Activated effector memory CD4-positive, alpha-beta T cell treated with anti-CD3 and anti-CD28 coated beads, Interleukin-2, amount 50 U/mL, for 16 hours (primary cell): Measurements from ENCODE around the gene CBR1.
"Not testable (repeated sequence)": the region's sequence is repeated elsewhere in the genome, so short reads cannot be mapped to it uniquely, and the experiment has no call there.

Source experiments
- DNase-seq: peaks from one replicate; pipeline ENCODE4 v3.0.0-alpha.2; 2020

The CBR1 gene

DNA sequence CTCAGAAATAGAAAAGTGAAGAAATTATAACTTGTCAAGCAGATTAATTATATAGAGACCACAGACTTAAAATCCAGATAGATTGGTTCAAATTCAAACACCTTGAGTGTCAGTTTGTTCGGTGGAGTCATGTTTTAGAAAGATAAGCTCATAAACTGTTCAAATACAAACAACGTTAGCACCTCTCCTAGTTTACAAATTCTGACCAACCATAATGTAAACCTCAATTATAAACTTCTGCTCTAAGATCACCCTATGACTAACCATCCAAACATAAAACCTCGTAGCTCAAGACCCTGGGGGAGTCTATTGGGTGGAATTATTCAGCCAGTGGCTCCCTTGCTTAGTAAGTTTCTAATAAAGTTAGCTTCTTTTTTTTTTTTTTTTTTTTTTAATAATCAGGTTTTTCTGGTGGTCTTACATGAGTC lies 12.4 kb downstream of the CBR1 start:
- DNase-seq, result no peak

DNA sequence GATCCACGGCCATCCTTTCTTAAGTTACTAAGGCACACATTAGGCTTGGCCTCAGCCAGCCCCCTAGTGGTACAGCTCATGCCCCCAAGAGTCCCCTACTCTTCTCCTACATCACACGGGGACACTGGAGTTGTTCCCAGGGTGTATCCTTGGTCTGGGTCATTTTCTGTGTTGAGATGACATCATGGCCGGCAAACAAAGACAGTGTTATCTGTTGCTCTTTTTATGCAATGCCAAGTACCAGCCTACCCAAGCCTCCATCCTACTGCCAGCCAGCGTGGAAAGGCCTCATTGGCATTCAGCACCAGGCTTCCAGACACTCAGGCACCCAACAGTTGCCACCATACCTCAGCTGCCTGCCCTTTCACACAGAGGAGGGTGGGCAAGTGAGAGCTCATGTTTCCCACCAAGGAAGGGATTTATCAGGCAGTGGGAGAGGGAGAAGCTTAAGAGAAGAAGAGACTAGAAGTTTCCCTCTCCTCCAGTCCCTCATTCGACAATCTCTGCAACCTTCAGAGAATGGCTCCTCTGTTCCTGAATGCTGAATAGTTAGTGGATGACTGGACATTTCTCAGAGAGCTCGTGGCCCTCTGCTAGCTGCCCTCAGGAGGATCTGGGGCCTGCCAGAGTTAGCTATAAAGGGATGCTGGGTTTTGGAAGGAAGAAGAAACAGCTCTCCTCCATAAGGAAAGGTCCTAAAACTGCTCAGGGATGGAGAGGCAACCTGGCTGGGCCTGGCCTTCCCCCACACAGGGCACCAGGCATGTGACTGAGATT lies 17.7 kb downstream of the CBR1 start:
- DNase-seq, result no peak

DNA sequence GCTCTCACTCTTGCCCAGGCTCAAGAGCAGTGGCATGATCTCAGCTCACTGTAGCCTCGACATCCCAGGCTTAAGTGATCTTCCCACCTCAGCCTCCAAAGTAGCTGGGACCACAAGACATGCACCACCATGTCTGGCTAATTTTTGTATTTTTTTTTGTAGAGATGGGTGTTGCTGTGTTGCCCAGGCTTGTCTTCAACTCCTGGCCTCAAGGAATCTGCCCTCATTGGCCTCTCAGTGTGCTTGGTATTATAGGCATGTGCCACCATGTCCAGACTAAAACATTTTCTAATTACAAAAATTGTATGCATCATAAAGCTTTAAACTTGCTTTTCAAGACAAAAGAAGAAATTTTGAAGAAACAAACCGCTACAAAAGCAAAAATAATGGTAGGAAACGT lies 20.1 kb downstream of the CBR1 start:
- DNase-seq, result no peak

DNA sequence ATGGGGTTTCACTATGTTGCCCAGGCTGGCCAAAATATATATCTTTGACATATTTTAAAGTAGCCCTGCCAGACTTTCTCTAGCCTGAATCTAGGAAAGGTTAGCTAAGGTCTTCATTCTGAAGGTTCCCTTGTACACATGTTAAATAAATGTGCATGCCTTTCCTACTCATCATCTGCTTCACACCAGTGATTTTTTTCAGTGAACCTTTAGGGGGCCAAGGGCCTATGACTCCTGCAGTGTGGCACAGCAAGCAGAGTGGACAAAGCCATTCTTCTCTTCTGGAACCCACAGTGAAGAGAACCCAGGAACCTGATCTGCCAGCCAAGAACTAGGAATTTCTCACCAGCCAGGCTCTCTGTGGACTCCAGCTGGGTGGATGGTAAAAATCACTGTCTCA lies 22.9 kb downstream of the CBR1 start:
- no peak for DNase-seq

DNA sequence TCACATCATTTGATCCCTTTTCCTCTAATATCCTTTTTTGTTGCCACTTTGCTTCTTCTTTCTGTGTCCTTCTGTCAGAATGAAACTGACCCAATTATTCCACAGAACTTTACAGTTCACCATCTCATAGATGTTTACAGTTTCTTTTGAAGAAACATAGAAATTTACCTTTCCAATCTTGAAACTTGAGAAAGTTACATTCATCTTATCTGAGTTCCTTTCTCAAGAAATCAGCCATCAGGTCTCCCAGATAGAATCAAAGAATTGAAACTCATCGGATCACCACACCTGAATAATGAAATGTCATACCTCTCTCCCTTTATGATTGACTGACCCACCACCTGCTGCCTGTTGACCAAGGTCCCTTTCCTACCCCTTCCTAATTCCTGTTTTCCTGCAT lies 23.7 kb downstream of the CBR1 start:
- DNase-seq, result no peak

DNA sequence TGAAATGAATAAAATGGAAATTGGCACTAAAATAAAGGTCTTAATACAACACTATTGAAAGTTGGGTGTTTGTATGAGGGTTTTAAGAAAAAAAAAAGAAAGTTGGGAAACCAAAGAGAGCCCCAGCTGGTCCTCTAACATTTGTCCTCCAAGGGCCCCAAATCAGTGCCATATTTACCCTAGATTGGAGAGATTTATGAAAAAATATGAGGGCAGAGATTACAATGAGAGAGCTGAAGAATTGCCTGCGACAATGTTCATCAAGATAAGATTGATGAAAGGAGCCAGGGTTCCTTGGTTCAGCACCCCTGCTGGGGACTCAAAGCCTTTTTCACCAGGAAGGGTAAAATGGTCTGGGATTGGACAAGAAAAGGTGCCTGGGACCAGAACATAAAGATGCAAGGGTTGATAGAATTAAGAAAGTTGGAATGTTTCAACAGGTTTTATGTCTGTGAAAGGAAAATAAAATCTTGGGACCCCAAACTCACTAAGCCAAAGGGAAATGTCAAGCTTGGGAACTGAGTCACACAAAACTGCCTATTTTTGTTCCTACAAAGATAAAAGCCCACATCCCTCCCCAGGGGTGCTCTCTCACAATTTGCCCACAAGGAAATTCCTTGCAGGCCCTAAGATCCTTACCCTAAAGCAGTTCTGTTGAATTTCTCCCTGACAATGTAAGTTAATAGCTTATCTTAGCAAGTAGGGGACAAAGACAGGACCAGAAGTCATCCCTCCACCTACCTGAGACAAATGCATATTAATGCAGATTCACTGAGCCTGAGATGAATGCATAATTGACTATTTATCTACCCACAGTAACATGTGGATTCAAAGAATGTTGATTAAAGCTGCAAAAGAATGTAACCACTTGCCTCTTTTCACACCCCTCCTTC lies 26.8 kb downstream of the CBR1 start:
- no peak for DNase-seq

DNA sequence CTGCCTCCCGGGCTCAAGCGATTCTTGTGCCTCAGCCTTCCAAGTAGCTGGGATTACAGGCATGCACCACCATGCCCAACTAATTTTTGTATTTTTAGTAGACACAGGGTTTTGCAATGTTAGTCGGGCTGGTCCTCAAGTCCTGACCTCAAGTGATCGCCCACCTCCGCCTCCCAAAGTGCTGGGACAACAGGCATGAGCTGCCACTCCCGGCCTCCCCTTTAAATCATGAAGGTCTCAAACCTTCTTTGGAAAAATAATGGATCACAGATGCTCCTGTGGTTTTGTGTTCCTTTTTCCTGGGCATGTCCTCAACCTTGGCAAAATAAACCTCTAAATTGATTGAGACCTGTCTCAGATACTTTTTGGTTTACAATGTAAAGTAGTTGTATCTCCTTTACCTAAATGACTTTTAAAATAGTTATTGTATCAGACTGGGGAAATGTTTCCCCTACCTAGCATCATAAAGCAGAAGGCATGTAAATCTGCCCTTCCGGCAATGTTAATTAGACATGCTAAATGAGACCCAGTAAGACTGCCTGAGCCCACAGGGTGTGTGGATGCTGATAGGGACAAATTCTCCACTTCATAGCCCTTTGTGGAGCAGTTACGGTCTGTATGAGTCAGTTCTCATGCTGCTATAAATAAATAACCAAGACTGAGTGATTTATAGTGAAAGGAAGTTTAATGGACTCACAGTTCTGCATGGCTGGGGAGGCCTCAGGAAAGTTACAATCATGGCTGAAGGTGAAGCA lies 27.8 kb downstream of the CBR1 start:
- DNase-seq, result no peak

DNA sequence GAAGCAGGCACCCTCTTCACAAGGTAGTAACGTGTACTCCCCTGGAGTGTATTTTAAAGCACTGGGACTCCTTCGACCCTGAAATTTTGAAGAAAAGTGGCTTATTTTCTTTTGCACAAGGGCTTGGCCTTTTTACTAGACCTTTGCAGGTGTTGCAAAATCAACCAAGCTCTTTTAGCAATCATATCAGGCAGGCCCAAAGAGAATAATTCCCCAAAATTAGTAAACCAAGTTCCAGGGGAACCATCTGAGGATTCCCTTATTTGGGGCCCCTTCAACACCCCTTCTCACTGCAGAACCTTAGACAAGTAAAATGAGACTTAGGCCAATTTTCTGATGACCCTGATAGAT lies 28.3 kb downstream of the CBR1 start:
- no peak for DNase-seq

DNA sequence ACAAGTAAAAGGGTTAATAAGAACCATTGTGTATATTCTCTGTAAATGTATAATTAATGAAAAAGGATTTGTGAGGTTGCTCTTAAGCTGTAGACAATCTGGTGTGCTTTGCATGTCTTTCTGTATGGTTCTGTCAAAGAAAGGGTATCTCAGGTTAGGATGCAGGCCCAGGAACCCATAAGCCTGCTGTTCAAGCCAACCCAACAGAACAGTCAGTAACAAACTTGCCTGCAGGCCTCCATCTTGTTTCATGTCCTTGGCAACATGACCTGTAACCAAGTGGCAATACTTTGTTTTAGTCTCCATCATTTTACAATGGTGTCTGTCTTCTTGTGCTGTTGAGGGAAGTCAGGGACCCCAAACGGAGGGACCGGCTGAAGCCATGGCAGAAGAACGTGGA lies 29.2 kb downstream of the CBR1 start:
- no peak for DNase-seq

DNA sequence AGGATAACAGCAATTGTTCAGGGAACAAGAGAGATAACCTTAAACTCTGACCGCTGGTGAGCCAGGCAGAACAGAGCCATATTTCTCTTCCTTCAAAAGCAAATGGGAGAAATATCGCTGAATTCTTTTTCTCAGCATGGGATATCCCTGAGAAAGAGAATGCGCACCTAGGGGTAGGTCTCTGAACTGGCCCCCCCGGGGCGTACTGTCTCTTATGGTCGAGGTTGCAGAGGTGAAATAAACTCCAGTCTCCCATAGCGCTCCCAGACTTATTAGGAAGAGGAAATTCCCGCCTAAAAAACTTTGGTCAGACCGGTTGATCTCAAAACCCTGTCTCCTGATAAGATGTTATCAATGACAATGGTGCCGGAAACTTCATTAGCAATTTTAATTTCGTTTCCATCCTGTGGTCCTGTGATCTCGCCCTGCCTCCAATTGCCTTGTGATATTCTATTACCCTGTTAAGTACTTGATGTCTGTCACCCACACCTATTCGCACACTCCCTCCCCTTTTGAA lies 29.9 kb downstream of the CBR1 start:
- DNase-seq, result not testable (repeated sequence)

DNA sequence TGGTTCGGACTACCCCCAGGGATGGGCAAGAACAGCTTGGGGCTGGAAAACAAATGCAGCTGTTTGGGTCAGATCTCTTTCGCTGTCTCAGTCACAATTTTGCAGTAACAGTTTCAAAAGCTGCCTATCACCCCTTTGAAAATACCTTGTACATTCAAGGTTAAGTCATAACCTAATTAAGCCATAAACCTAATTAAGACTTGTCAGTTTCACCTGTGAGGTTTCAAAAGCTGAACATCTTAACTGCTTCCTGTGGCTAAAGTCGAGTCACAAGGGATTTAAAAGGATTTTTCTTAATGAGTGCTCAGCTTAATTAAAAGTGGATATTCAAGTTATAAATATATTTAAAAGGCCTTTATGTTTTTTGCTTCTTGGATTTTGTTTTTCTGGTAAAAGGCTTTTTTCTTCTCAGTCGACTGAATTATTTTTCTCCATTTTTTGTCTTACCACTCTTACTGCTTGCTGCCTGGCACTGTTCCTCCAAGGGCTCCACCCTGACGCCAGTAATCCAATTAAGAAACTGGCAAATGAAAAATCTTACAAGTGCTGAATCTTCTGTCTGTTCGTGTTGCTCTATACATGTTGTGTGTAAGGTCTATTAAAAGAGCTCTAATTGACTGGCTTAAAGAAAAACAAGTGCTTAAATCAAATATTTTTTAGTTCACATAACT lies 31.3 kb downstream of the CBR1 start:
- DNase-seq, result no peak

DNA sequence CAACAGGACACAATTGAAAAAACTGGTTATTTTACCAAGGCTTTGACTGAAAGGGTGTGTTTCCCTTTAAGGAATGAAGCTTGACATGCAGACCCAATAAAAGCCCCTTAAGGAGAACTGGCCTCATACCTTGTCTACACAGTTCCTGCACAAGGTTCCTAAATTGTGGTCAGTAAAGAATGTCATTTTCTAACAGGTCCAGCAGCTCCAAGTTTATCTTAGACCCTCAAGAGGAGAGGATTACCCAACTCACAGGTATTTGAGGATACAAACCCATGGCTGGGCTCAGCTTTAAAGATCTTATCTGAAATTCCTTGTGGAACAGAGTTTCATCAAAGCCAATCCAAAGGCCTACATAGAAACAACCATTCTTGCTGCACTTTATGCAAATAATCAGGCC lies 33.6 kb downstream of the CBR1 start:
- no peak for DNase-seq

DNA sequence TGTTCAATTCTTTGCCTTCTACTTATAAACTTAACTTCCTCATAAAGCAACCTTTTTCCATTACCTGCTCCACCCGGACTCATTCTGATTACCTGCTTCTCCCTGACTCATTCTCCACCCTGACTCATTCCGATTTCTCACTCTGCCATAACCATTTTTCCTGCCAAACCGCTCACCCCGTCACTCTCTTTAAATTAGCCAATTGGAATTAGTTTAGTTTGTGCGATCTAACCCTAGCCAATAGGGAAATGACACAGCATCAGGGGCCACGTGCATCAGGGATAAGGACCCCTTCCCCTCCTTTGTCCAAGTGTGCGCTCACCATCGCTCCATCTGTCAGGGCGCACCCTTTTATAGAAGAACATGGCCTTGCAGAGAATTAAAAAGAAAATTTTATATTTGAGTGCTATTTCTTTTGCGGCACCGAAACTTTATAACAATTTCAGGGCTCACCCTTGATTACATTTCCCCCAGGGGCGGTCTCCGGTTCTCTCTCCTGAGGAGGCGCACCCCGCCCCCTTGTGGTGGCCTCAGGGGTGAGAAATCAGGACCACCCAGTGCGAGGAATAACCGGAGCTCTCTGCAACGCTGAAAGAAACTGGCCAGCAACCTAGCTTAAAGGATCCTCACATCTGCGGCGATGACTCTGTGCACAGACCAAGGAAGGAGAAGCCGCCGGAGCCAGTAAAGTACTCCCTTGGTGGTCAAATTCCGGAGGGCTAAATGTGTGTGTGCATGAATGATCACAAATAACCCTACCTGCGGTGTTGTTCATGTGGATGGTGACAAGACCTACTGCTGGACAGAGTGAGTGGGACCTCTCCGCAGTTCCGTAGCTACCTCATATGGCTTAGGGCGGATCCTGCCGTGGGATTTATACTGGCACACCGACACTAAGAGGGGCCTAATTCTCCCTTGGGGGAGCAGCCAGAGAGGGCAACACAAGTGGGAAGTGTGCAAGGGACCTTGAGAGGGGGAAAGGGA lies 34.8 kb downstream of the CBR1 start:
- DNase-seq, result peak; percentile 78

DNA sequence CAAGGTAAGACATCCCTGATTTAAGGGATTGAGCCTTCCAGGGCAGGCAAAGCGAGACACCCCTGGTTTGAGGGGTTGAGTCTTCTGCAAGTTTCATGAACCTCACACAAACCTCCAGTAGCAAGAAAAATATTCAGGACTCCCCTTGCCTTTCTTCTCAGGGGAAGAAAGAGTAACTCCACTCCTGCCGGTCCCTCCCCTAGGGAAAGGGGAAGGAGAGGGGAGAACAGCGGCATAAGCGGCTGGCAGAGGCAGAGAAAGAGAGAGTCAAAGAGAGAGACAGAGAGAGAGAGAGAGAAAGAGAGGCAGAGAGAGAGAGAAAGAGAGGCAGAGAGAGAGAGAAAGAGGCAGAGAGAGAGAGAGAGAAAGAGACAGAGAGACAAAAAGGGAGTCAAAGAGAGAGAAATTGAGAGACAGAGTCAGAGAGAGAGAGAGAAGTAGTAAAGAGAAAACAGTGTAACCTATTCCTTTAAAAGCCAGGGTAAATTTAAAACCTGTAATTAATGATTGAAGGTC lies 35.6 kb downstream of the CBR1 start:
- no peak for DNase-seq

DNA sequence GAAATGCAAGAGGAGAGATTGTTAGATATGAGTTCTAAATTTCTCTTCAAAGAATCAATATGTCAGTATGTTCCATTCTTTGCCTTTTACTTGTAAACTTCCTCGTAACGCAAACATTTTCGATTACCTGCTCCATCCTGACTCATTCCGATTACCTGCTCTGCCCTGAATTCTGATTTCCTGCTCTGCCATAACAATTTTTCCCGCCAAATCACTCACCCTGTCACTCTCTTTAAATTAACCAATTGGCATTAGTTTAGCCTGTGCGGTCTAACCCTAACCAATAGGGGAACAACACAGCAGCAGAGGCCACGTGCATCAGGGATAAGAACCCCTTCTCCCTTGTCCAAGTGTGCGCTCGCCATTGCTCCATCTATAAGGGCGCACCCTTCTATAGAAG lies 40.0 kb downstream of the CBR1 start:
- no peak for DNase-seq

DNA sequence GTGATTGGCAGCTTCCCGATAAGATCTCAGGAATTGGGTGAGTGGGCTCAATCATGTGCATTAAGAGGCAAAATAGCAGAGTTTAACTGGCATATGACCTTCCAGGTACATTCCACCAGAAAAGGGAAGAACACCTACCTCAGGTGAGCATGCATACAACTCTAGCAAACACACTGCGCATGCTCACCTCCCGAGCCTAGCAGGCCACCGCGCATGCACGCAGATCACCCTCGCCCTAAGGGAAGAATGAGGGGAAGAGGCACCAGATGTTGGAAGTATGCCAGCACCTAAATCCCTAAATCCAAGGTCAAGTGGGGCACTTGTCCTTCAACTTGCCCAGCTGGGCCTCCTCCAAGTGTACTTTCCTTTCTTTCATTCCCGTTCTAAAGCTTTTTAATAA lies 41.4 kb downstream of the CBR1 start:
- no peak for DNase-seq

DNA sequence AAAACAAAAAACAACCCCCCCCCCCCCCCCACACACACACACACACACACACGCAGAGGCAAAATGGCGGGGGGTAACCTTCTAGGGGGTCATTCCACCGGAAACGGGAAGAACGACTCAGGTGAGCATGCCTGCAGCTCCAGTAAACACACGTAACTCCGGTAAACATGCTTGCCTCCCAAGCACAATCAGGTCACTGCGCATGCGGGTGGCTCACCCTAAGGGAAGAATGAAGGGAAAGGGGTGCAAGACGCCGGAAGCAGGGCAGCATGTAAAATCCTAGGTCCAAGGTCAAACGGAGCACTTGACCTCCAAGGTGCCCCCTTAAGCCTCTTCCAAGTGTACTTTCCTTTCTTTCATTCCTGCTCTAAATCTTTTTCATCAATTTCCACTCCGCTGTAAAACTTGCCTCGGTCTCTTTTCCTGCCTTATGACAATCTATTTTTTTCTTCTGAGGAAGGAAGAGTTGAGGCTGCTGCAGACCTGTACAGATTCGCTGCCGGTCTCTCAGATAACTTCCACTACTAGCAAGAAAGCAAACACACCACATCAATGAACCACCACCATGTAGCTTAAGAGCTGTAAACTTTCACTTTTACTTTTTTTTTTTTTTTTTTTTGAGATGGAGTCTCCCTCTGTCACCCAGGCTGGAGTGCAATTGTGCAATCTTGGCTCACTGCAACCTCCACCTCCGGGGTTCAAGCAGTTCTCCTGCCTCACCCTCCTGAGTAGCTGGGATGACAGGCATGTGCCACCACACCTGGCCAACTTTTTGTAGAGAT lies 44.0 kb downstream of the CBR1 start:
- peak; percentile 84 for DNase-seq

DNA sequence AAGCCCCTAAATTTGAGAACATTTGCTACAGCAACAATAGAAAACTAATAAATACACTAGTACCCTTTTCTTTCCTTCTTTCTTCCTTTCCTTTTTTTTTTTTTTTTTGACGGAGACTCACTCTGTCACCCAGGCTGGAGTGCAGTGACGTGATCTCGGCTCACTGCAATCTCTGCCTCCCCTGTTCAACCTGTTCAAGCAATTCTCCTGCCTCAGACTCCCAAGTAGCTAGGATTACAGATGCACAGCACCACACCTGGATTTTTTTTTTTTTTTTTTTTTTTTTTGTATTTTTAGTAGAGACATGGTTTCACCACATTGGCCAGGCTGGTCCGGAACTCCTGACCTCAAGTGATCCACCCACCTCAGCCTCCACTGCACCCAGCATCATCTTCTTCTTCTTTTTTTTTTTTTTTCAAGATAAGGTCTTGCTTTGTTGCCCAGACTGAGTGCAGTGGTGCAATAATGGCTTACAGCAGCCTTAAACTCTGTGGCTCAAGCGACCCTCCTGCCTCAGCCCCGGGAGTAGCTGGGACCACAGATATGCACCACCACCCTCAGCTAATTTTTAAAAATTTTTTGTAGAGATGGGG lies 45.4 kb downstream of the CBR1 start:
- DNase-seq, result no peak

DNA sequence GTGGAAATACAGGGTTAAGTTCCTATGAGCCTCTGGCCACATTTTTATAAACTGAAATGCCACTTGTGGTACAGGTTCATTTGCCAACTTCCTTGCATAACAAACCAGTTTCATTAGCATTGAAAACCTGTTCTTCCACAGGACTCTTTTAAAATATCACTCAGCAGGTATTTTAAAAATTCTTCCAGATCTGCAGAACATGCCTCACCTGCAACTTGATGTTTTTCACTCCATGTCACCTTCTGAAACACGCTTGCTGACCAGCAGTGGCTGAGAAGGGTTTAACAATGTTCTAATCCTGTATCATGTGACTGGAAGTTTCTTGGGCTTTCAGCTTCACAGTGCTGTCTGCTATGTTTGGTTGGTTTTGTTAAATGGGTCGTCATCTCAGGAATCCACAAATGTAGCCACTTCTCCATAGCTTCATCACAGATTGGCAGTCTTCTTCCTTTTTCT lies 47.5 kb downstream of the CBR1 start:
- DNase-seq, result no peak
